Measurements from ENCODE around the gene LCE3D.
"Not testable (repeated sequence)": the region's sequence is repeated elsewhere in the genome, so short reads cannot be mapped to it uniquely, and the experiment has no call there.

The LCE3D gene

DNA sequence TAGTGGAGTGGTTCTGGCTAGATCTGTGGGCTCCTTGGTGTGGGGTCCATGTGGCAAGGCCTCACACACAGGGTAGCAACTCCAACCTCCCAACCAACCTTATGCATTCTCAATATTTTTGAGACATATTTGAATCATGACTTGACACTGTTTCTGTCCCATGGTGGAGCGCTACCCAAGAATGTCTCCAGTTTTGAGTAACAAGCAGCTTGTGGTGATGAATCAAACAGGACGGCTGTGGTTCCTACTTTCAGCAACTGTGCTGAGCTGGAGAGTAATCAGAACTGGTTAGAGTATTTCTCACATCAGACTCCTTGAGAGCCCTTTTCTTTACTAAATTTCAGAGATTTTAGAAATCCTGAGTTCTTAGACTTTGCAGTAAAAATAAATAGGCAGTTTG lies 3.1 kb downstream of the LCE3D start:
- Histone ChIP-seq H3K9me3 (ENCODE audit: control insufficient read depth, insufficient read depth, low read depth, low read length) (peaks cover 32% of the 10 kb centered on the region; the same call in 1 of the 2 replicates), H3K9ac (ENCODE audit: low read length) (no peak overlapping the region), H3K36me3 (ENCODE audit: control insufficient read depth, insufficient read depth, low read length) (no peaks in the 10 kb centered on the region), H3K4me1 (ENCODE audit: control insufficient read depth, insufficient read depth, low read length) (no peaks in the 10 kb centered on the region), H3K4me3 (ENCODE audit: low read depth, low read length) (no peak overlapping the region), H3K27me3 (ENCODE audit: control insufficient read depth, insufficient read depth, low read length) (no peaks in the 10 kb centered on the region; the same call in 1 of the 2 replicates), H3K27ac (ENCODE audit: low read depth, low read length) (no peak overlapping the region)

DNA sequence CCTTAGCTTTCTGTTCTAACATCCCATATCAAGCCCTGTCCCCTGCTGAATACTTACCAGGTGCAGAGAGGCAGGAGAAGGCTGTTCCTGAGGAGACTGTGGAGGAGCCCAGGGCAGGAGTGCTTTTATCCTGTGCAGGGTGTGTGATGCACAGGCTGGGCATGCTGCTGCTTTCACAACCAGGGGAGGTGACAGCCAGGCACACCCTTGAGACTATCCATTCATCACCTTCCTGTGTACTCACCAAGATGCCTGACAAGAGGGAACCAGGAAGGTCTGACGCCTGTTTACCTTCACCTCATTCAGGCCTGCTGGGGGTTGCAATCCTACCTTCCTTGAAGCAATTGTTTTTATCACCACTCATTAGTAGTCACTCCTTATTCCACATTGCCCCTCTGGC lies 13.6 kb downstream of the LCE3D start, which contains the start of gene LCE3E:
TSS of gene LCE3E (minus strand) at position 100 of the 400 bp plus-strand sequence. CDS start 572 bp downstream, outside the sequence.
- H3K27me3 ChIP-seq (ENCODE audit: control insufficient read depth, insufficient read depth, low read length), result no peaks in the 10 kb centered on the region
- peaks cover 31% of the 10 kb centered on the region; the same call in 1 of the 2 replicates for H3K9me3 ChIP-seq (ENCODE audit: control insufficient read depth, insufficient read depth, low read depth, low read length)
- no peaks in the 10 kb centered on the region for H3K36me3 ChIP-seq (ENCODE audit: control insufficient read depth, insufficient read depth, low read length)
- no peak within 1 kb of the TSS for H3K27ac ChIP-seq (ENCODE audit: low read depth, low read length)
- H3K4me1 ChIP-seq (ENCODE audit: control insufficient read depth, insufficient read depth, low read length), result no peaks in the 10 kb centered on the region
- H3K4me3 ChIP-seq (ENCODE audit: low read depth, low read length), result no peak within 1 kb of the TSS
- H3K9ac ChIP-seq (ENCODE audit: low read length), result no peak within 1 kb of the TSS

DNA sequence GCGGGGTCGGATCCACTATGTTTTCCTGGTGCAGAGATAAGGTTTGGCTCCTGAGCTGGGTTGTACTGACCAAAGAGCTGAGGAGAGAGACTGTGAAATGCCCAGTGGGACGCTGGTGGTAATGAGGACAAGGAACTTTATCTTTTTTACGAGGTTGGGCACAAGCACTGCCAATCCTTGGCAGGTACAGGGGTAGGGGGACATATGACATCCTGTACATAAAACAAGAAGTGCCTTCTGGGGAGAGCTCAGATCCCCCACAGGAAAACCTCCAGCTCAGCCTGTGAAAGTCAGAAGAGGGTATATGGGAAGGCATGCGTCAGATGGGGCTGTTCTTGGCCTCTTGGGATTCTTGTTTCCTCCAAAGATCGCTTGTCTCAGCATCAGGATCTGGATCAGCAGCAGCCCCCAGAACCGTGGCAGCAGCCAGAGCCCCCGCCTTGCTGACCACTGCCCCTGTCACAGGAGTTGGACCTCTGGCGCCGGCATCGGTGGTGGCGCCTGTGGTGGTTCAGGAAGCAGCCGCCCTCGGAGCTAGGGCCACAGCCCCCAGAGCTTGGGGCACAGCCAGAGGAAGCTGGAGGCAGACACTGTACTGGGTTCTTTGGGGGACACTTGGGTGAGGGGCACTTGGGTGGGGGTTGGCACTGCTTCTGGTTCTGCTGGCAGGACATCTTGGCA lies 14.6 kb downstream of the LCE3D start:
- Histone ChIP-seq H3K4me1 (ENCODE audit: control insufficient read depth, insufficient read depth, low read length) (no peaks in the 10 kb centered on the region), H3K27ac (ENCODE audit: low read depth, low read length) (no peak overlapping the region), H3K36me3 (ENCODE audit: control insufficient read depth, insufficient read depth, low read length) (no peaks in the 10 kb centered on the region), H3K4me3 (ENCODE audit: low read depth, low read length) (no peak overlapping the region), H3K27me3 (ENCODE audit: control insufficient read depth, insufficient read depth, low read length) (no peaks in the 10 kb centered on the region), H3K9me3 (ENCODE audit: control insufficient read depth, insufficient read depth, low read depth, low read length) (peaks cover 33% of the 10 kb centered on the region; the same call in 1 of the 2 replicates), H3K9ac (ENCODE audit: low read length) (no peak overlapping the region)

DNA sequence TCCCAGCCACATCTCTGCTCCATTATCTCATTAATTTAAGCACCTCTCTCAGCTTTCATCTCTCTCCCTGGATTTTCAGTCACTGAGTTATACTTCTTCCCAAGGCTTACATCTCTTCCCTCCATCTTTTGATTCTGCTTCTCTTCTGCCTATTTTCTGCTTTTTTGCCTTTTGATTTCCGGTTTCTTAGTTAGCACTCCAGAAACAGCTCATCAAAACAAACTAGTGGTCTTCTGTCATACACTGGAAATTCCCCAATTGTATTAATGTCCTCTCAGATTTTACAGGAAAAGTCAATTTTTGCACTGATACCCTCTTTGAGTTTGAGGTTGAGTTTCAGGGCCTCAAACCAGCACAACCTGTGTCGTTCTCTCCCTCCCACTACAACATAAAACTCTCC lies 15.2 kb downstream of the LCE3D start:
- peaks cover 36% of the 10 kb centered on the region; the same call in 1 of the 2 replicates for H3K9me3 ChIP-seq (ENCODE audit: control insufficient read depth, insufficient read depth, low read depth, low read length)
- H3K9ac ChIP-seq (ENCODE audit: low read length), result no peak overlapping the region
- H3K27ac ChIP-seq (ENCODE audit: low read depth, low read length), result no peak overlapping the region
- no peaks in the 10 kb centered on the region for H3K27me3 ChIP-seq (ENCODE audit: control insufficient read depth, insufficient read depth, low read length)
- no peaks in the 10 kb centered on the region for H3K4me1 ChIP-seq (ENCODE audit: control insufficient read depth, insufficient read depth, low read length)
- H3K36me3 ChIP-seq (ENCODE audit: control insufficient read depth, insufficient read depth, low read length), result no peaks in the 10 kb centered on the region
- H3K4me3 ChIP-seq (ENCODE audit: low read depth, low read length), result no peak overlapping the region

DNA sequence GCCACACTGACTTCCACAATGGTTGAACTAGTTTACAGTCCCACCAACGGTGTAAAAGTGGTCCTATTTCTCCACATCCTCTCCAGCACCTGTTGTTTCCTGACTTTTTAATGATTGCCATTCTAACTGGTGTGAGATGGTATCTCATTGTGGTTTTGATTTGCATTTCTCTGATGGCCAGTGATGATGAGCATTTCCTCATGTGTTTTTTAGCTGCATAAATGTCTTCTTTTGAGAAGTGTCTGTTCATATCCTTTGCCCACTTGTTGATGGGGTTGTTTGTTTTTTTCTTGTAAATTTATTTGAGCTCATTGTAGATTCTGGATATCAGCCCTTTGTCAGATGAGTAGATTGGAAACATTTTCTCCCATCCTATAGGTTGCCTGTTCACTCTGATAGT lies 32.0 kb downstream of the LCE3D start:
- not testable (repeated sequence) for H3K36me3 ChIP-seq (ENCODE audit: control insufficient read depth, insufficient read depth, low read length); H3K9ac ChIP-seq (ENCODE audit: low read length); H3K4me3 ChIP-seq (ENCODE audit: low read depth, low read length); H3K27ac ChIP-seq (ENCODE audit: low read depth, low read length); H3K4me1 ChIP-seq (ENCODE audit: control insufficient read depth, insufficient read depth, low read length); H3K27me3 ChIP-seq (ENCODE audit: control insufficient read depth, insufficient read depth, low read length)
- H3K9me3 ChIP-seq (ENCODE audit: control insufficient read depth, insufficient read depth, low read depth, low read length), result peaks cover 18% of the 10 kb centered on the region; the same call in 1 of the 2 replicates

DNA sequence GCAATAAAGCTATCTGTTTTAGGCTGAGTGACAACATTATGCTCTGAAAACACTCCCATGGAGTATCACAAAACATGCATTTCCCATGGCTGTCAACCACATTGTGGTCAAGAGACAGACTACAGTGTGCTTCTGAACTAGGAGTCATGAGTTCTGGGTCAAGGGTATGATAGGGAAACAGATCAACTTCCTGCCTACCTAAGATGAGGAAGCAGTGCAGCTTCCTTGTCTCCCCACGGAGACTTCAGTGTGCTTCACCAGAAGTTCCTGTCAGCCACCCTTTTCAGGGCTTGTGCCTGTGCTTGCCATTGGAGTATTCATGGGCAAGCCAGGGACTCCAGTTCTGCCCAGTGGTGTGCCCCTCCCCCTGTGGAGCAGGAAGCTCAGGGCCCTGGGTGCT lies 33.6 kb downstream of the LCE3D start:
- peaks cover 28% of the 10 kb centered on the region; the same call in 1 of the 2 replicates for H3K9me3 ChIP-seq (ENCODE audit: control insufficient read depth, insufficient read depth, low read depth, low read length)
- H3K9ac ChIP-seq (ENCODE audit: low read length), result no peak overlapping the region
- H3K27me3 ChIP-seq (ENCODE audit: control insufficient read depth, insufficient read depth, low read length), result no peaks in the 10 kb centered on the region
- H3K4me1 ChIP-seq (ENCODE audit: control insufficient read depth, insufficient read depth, low read length), result no peaks in the 10 kb centered on the region
- no peaks in the 10 kb centered on the region for H3K36me3 ChIP-seq (ENCODE audit: control insufficient read depth, insufficient read depth, low read length)
- H3K4me3 ChIP-seq (ENCODE audit: low read depth, low read length), result no peak overlapping the region
- no peak overlapping the region for H3K27ac ChIP-seq (ENCODE audit: low read depth, low read length)

DNA sequence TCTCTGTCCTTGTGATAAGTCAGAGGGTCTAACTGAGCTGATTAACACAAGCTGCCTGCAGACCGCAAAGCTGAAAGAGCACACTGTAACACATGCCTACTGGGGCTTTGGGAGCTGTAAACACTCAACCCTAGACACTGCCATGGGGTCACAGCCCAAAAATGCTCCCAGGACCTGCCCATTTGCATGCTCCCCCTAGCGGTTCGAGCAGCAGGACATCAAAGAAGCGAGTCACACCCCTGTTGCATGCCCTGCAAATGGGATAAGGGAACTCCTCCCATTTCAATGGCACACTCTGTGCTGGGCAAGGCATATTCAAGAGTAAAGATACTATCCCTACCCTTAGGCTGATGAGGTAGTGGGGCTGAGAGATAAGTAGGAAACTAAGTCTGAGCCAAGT lies 36.5 kb downstream of the LCE3D start:
- peaks cover 42% of the 10 kb centered on the region; the same call in 1 of the 2 replicates for H3K9me3 ChIP-seq (ENCODE audit: control insufficient read depth, insufficient read depth, low read depth, low read length)
- no peak overlapping the region for H3K27ac ChIP-seq (ENCODE audit: low read depth, low read length)
- no peak overlapping the region for H3K4me3 ChIP-seq (ENCODE audit: low read depth, low read length)
- H3K4me1 ChIP-seq (ENCODE audit: control insufficient read depth, insufficient read depth, low read length), result no peaks in the 10 kb centered on the region
- H3K9ac ChIP-seq (ENCODE audit: low read length), result no peak overlapping the region
- no peaks in the 10 kb centered on the region for H3K27me3 ChIP-seq (ENCODE audit: control insufficient read depth, insufficient read depth, low read length)
- no peaks in the 10 kb centered on the region for H3K36me3 ChIP-seq (ENCODE audit: control insufficient read depth, insufficient read depth, low read length)

DNA sequence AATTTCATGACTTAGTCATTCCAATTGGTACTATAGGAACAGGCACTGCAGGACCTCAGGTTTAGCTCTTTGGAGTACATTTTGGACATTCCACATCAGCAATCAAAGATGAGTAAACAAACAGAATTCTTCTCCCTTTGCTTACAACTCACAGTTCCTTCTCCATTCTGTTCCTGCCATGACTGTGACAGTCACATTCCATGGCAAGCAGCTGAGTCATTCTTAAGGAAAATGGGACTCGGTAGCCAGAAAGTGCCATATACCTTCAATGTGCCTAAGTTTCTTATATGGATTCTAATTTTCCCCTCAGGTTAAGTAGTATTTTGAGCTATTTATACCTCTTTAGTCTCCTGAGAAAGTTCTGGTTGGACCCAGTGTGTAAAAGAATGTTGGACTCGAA lies 40.4 kb downstream of the LCE3D start:
- Histone ChIP-seq H3K9ac (ENCODE audit: low read length) (no peak overlapping the region), H3K27ac (ENCODE audit: low read depth, low read length) (no peak overlapping the region), H3K36me3 (ENCODE audit: control insufficient read depth, insufficient read depth, low read length) (no peaks in the 10 kb centered on the region), H3K9me3 (ENCODE audit: control insufficient read depth, insufficient read depth, low read depth, low read length) (peaks cover 43% of the 10 kb centered on the region; the same call in 1 of the 2 replicates), H3K27me3 (ENCODE audit: control insufficient read depth, insufficient read depth, low read length) (no peaks in the 10 kb centered on the region), H3K4me1 (ENCODE audit: control insufficient read depth, insufficient read depth, low read length) (no peaks in the 10 kb centered on the region), H3K4me3 (ENCODE audit: low read depth, low read length) (no peak overlapping the region)

DNA sequence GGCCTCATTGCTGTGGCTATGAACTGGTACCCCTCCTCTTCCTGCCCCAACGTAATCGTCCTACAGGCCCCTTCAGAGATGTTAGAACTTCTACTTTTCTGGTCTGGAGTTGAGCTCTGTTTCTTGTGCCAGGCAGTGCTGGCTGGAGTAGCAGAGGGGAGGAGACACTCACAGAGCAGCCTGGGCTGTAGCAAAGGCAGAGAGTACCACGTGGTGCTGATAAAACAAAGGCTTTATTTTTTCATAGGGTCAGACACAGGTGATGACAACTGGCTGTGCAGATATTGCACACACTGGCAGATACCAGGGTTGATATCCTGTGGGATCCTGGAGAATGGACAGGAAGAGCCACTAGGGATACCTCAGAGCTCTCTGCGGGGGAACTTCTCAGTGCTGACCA lies 42.8 kb downstream of the LCE3D start:
- Histone ChIP-seq H3K4me1 (ENCODE audit: control insufficient read depth, insufficient read depth, low read length) (no peaks in the 10 kb centered on the region), H3K9me3 (ENCODE audit: control insufficient read depth, insufficient read depth, low read depth, low read length) (peaks cover 28% of the 10 kb centered on the region; the same call in 1 of the 2 replicates), H3K27ac (ENCODE audit: low read depth, low read length) (no peak overlapping the region)

DNA sequence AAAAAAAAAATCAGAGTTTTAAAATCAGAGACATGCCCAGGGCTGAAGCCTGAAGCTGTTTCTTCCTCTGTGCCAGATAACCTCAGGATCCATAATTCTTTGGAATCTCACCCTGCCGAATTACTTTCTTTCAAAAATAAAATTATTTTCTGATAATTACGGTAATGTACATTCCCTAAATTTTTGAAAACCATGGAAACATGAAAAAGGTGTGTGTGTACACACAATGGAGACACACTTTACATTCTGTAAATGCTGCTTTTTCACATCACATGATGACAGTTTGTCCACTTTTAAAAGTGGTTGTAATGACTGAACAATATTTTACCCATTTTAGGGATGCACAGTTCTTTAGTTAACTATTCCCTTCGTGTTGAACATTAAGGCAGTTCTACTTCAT lies 44.5 kb downstream of the LCE3D start:
- Histone ChIP-seq H3K27ac (ENCODE audit: low read depth, low read length) (no peak overlapping the region), H3K9ac (ENCODE audit: low read length) (no peak overlapping the region), H3K4me1 (ENCODE audit: control insufficient read depth, insufficient read depth, low read length) (no peaks in the 10 kb centered on the region), H3K4me3 (ENCODE audit: low read depth, low read length) (no peak overlapping the region), H3K36me3 (ENCODE audit: control insufficient read depth, insufficient read depth, low read length) (no peaks in the 10 kb centered on the region), H3K27me3 (ENCODE audit: control insufficient read depth, insufficient read depth, low read length) (no peaks in the 10 kb centered on the region), H3K9me3 (ENCODE audit: control insufficient read depth, insufficient read depth, low read depth, low read length) (peaks cover 32% of the 10 kb centered on the region)

More for the DNA sequence above, 42.8 kb downstream of the LCE3D start:
- Histone ChIP-seq H3K36me3 (ENCODE audit: control insufficient read depth, insufficient read depth, low read length) (no peaks in the 10 kb centered on the region), H3K4me3 (ENCODE audit: low read depth, low read length) (no peak overlapping the region), H3K27me3 (ENCODE audit: control insufficient read depth, insufficient read depth, low read length) (no peaks in the 10 kb centered on the region), H3K9ac (ENCODE audit: low read length) (no peak overlapping the region)

DNA sequence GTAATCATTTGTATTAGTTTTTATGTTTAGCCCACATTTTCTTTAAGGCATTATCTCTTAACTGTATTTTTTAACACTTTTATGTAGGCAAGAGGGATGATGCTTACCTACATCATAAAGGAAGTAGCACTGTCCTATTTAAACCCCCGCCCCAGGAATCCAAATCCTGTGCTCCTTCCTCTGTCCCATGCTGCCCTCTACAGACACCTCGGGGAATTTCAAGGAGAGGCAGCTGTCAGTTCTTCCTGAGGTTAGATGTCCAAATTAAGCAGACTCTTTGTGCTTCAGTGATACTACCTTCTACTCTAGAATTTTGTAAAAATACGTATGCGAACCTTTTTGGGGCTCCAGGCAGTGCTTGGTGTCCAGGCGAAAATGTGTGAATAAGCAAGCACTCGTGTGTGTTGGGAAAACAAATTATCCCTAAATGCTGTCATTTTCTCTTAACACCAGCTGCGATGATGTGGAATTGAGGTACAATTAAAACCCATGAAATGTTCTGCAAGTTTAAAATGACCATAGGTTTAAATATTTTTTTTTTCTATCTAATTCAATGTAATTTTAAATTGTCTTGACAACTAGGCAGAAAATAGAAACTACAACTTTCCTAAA lies 46.9 kb downstream of the LCE3D start:
- no peaks in the 10 kb centered on the region for H3K36me3 ChIP-seq (ENCODE audit: control insufficient read depth, insufficient read depth, low read length)
- H3K27me3 ChIP-seq (ENCODE audit: control insufficient read depth, insufficient read depth, low read length), result no peaks in the 10 kb centered on the region
- no peak overlapping the region for H3K4me3 ChIP-seq (ENCODE audit: low read depth, low read length)
- no peaks in the 10 kb centered on the region for H3K4me1 ChIP-seq (ENCODE audit: control insufficient read depth, insufficient read depth, low read length)
- no peak overlapping the region for H3K9ac ChIP-seq (ENCODE audit: low read length)
- no peak overlapping the region for H3K27ac ChIP-seq (ENCODE audit: low read depth, low read length)
- peaks cover 25% of the 10 kb centered on the region for H3K9me3 ChIP-seq (ENCODE audit: control insufficient read depth, insufficient read depth, low read depth, low read length)

All from HUES6 (cell line).